ENCODE data around the gene ACTRT2. TPM values are rescaled to one million over a fixed set of nuclear protein-coding genes. Genes with fewer than 3 reads are reported as not detected.

Gene ACTRT2
- total RNA-seq: not detected

GRCh38 chr1:3021233-3021671 is at the start of gene ACTRT2:
ACTRT2 (plus strand) TSS chr1:3021467; CDS start chr1:3021687, 220 bp downstream.
- ChIA-PET POLR2A (no interaction called here), CTCF (no interaction called here)
- Mint-ChIP-seq H3K27ac (no peak within 1 kb of the TSS), H3K36me3 (ENCODE audit: low read depth) (no peaks in the 10 kb centered on the region), H3K9me3 (no peaks in the 10 kb centered on the region), H3K27me3 (no peaks in the 10 kb centered on the region), H3K4me1 (no peaks in the 10 kb centered on the region), H3K4me3 (no peak within 1 kb of the TSS)
- DNase-seq: no peak

- DNase-seq: no peak
- Mint-ChIP-seq H3K27me3 (peaks cover 1% of the 10 kb centered on the region), H3K27ac (no peak overlapping the region), H3K36me3 (ENCODE audit: low read depth) (no peaks in the 10 kb centered on the region), H3K9me3 (no peaks in the 10 kb centered on the region), H3K4me3 (no peak overlapping the region), H3K4me1 (no peaks in the 10 kb centered on the region)
- CTCF ChIA-PET: no interaction called here
- POLR2A ChIA-PET: no interaction called here
These were observed 49.7 kb upstream of the ACTRT2 start for GRCh38 chr1:2971609-2972008.

GRCh38 chr1:2972011-2972878 is 49.0 kb upstream of the ACTRT2 start:
- ChIA-PET CTCF (no interaction called here), POLR2A (no interaction called here)
- Mint-ChIP-seq H3K27me3 (peaks cover 1% of the 10 kb centered on the region), H3K4me1 (no peaks in the 10 kb centered on the region), H3K27ac (no peak overlapping the region), H3K4me3 (no peak overlapping the region), H3K36me3 (ENCODE audit: low read depth) (no peaks in the 10 kb centered on the region), H3K9me3 (no peaks in the 10 kb centered on the region)
- no peak for DNase-seq

- Mint-ChIP-seq H3K4me1 (no peaks in the 10 kb centered on the region), H3K4me3 (no peak overlapping the region), H3K9me3 (no peaks in the 10 kb centered on the region), H3K36me3 (ENCODE audit: low read depth) (no peaks in the 10 kb centered on the region), H3K27ac (no peak overlapping the region), H3K27me3 (peaks cover 1% of the 10 kb centered on the region)
- DNase-seq: no peak
- ChIA-PET CTCF (no interaction called here), POLR2A (no interaction called here)
These were observed 48.2 kb upstream of the ACTRT2 start for GRCh38 chr1:2972879-2973575.

GRCh38 chr1:2973601-2974593 is 47.4 kb upstream of the ACTRT2 start:
- Mint-ChIP-seq H3K27me3 (peaks cover 1% of the 10 kb centered on the region), H3K4me1 (no peaks in the 10 kb centered on the region), H3K36me3 (ENCODE audit: low read depth) (no peaks in the 10 kb centered on the region), H3K27ac (no peak overlapping the region), H3K4me3 (no peak overlapping the region), H3K9me3 (no peaks in the 10 kb centered on the region)
- POLR2A ChIA-PET: no interaction called here
- CTCF ChIA-PET: no interaction called here
- no peak for DNase-seq

GRCh38 chr1:2974701-2975301 is 46.5 kb upstream of the ACTRT2 start:
- ChIA-PET POLR2A (no interaction called here), CTCF (no interaction called here)
- no peak overlapping the region for H3K4me3 Mint-ChIP-seq
- no peak for DNase-seq
- no peaks in the 10 kb centered on the region for H3K4me1 Mint-ChIP-seq
- peaks cover 1% of the 10 kb centered on the region for H3K27me3 Mint-ChIP-seq
- H3K9me3 Mint-ChIP-seq: no peaks in the 10 kb centered on the region
- H3K36me3 Mint-ChIP-seq (ENCODE audit: low read depth): no peaks in the 10 kb centered on the region
- no peak overlapping the region for H3K27ac Mint-ChIP-seq

- Mint-ChIP-seq H3K9me3 (no peaks in the 10 kb centered on the region), H3K36me3 (ENCODE audit: low read depth) (no peaks in the 10 kb centered on the region), H3K4me3 (no peak overlapping the region), H3K4me1 (no peaks in the 10 kb centered on the region), H3K27me3 (peaks cover 1% of the 10 kb centered on the region), H3K27ac (no peak overlapping the region)
- no peak for DNase-seq
- ChIA-PET CTCF (no interaction called here), POLR2A (no interaction called here)
These were observed 45.6 kb upstream of the ACTRT2 start for GRCh38 chr1:2975466-2976179.

GRCh38 chr1:2976180-2976562 is 45.1 kb upstream of the ACTRT2 start:
- Mint-ChIP-seq H3K4me3 (no peak overlapping the region), H3K36me3 (ENCODE audit: low read depth) (no peaks in the 10 kb centered on the region)

GRCh38 chr1:2977886-2978611 is 43.2 kb upstream of the ACTRT2 start:
- ChIA-PET POLR2A (no interaction called here), CTCF (no interaction called here)
- Mint-ChIP-seq H3K36me3 (ENCODE audit: low read depth) (no peaks in the 10 kb centered on the region), H3K27ac (no peak overlapping the region), H3K27me3 (no peaks in the 10 kb centered on the region), H3K4me3 (no peak overlapping the region), H3K9me3 (no peaks in the 10 kb centered on the region), H3K4me1 (no peaks in the 10 kb centered on the region)
- DNase-seq: no peak

More at GRCh38 chr1:2976180-2976562, 45.1 kb upstream of the ACTRT2 start:
- no peaks in the 10 kb centered on the region for H3K4me1 Mint-ChIP-seq
- no peaks in the 10 kb centered on the region for H3K9me3 Mint-ChIP-seq
- CTCF ChIA-PET: no interaction called here
- H3K27ac Mint-ChIP-seq: no peak overlapping the region
- no peak for DNase-seq
- H3K27me3 Mint-ChIP-seq: peaks cover 1% of the 10 kb centered on the region
- POLR2A ChIA-PET: no interaction called here

GRCh38 chr1:2978691-2979190 is 42.5 kb upstream of the ACTRT2 start:
- Mint-ChIP-seq H3K4me3 (no peak overlapping the region), H3K4me1 (no peaks in the 10 kb centered on the region), H3K9me3 (no peaks in the 10 kb centered on the region), H3K27ac (no peak overlapping the region), H3K27me3 (no peaks in the 10 kb centered on the region), H3K36me3 (ENCODE audit: low read depth) (no peaks in the 10 kb centered on the region)
- ChIA-PET CTCF (no interaction called here), POLR2A (no interaction called here)
- no peak for DNase-seq

- DNase-seq: no peak
- no peaks in the 10 kb centered on the region for H3K4me1 Mint-ChIP-seq
- POLR2A ChIA-PET: interaction anchor here (0.6 kb wide), 1 partner anchor 248 kb away, joined by 7 read pairs; no protein-coding TSS in a partner anchor
- no peak overlapping the region for H3K4me3 Mint-ChIP-seq
- H3K27me3 Mint-ChIP-seq: no peaks in the 10 kb centered on the region
- H3K27ac Mint-ChIP-seq: no peak overlapping the region
- no peaks in the 10 kb centered on the region for H3K36me3 Mint-ChIP-seq (ENCODE audit: low read depth)
- CTCF ChIA-PET: no interaction called here
- no peaks in the 10 kb centered on the region for H3K9me3 Mint-ChIP-seq
These were observed 41.8 kb upstream of the ACTRT2 start for GRCh38 chr1:2979191-2980072.

Data from activated CD4-positive, alpha-beta T cell treated with anti-CD3 and anti-CD28 coated beads, Interleukin-2, amount 10 ng/mL, durations not matched to agents 7 days and 5 days (primary cell).